H9 (cell line): ENCODE measurements around the gene POLR2H. TPM values are rescaled to one million over a fixed set of nuclear protein-coding genes. Genes with fewer than 3 reads are reported as not detected.

Experiments used
- DNase-seq: peaks from one replicate; pipeline ENCODE4 v3.0.0-alpha.2; 2017
- H2AFZ ChIP-seq: one replicate; pipeline ENCODE4 v1.6.1; 2013; ENCODE audit warnings: mild to moderate bottlenecking, low read length, control low read depth, moderate library complexity
- H2AK5ac ChIP-seq: 2 replicates; pipeline ENCODE4 v1.6.1; 2013; ENCODE audit warnings: low read length, control low read depth, mixed read lengths; ENCODE audit not compliant: insufficient read length
- H2BK120ac ChIP-seq: one replicate; pipeline ENCODE4 v1.6.1; 2013; ENCODE audit warnings: low read depth, mild to moderate bottlenecking, low read length, control low read depth, inconsistent platforms; ENCODE audit not compliant: poor library complexity, severe bottlenecking
- H2BK12ac ChIP-seq: 2 replicates; pipeline ENCODE4 v1.6.1; 2013; ENCODE audit warnings: low read length, control low read depth, mixed read lengths, low read depth; ENCODE audit not compliant: insufficient read length
- H2BK15ac ChIP-seq: 2 replicates; pipeline ENCODE4 v1.6.1; 2013; ENCODE audit warnings: low read depth, low read length, control low read depth
- H2BK20ac ChIP-seq: one replicate; pipeline ENCODE4 v1.6.1; 2013; ENCODE audit warnings: low read depth, mild to moderate bottlenecking, low read length, control low read depth, inconsistent platforms; ENCODE audit not compliant: poor library complexity, severe bottlenecking
- H2BK5ac ChIP-seq: 2 replicates; pipeline ENCODE4 v1.6.1; 2013; ENCODE audit warnings: low read length, control low read depth, mixed read lengths; ENCODE audit not compliant: insufficient read length
- H3K14ac ChIP-seq: 2 replicates; pipeline ENCODE4 v1.6.1; 2013; ENCODE audit warnings: low read length, control low read depth; ENCODE audit not compliant: insufficient read depth
- H3K18ac ChIP-seq: 2 replicates; pipeline ENCODE4 v1.6.1; 2013; ENCODE audit warnings: low read depth, mild to moderate bottlenecking, mixed read lengths, low read length, control low read depth; ENCODE audit not compliant: insufficient read length
- H3K23ac ChIP-seq: 2 replicates; pipeline ENCODE4 v1.6.1; 2013; ENCODE audit warnings: low read length, control low read depth, mixed read lengths, low read depth; ENCODE audit not compliant: insufficient read length
- H3K23me2 ChIP-seq: 2 replicates; pipeline ENCODE4 v1.6.1; 2013; ENCODE audit warnings: low read depth, mild to moderate bottlenecking, mixed read lengths, low read length, control low read depth; ENCODE audit not compliant: insufficient read length, poor library complexity, severe bottlenecking
- H3K27ac ChIP-seq: 2 replicates; pipeline ENCODE4 v1.5.1; 2013; ENCODE audit warnings: low read length, control low read depth, mixed read lengths, low read depth; ENCODE audit not compliant: insufficient read length
- H3K27me3 ChIP-seq: 2 replicates; pipeline ENCODE4 v1.6.1; 2013; ENCODE audit warnings: low read length, control low read depth, inconsistent platforms; ENCODE audit not compliant: insufficient read depth
- H3K4ac ChIP-seq: 2 replicates; pipeline ENCODE4 v1.6.1; 2013; ENCODE audit warnings: low read depth, mild to moderate bottlenecking, control low read depth, inconsistent platforms, low read length, moderate library complexity
- H3K4me1 ChIP-seq: 2 replicates; pipeline ENCODE4 v1.6.1; 2013; ENCODE audit warnings: low read length, control low read depth, inconsistent platforms; ENCODE audit not compliant: insufficient read depth
- H3K4me2 ChIP-seq: 2 replicates; pipeline ENCODE4 v1.6.1; 2013; ENCODE audit warnings: low read length, control low read depth, mixed read lengths; ENCODE audit not compliant: insufficient read length, insufficient read depth
- H3K56ac ChIP-seq: 2 replicates; pipeline ENCODE4 v1.6.1; 2013; ENCODE audit warnings: low read depth, mild to moderate bottlenecking, mixed read lengths, low read length, control low read depth; ENCODE audit not compliant: insufficient read length
- H3K79me1 ChIP-seq: 2 replicates; pipeline ENCODE4 v1.6.1; 2013; ENCODE audit warnings: low read depth, mild to moderate bottlenecking, moderate library complexity, low read length, control low read depth, inconsistent platforms; ENCODE audit not compliant: insufficient read depth, poor library complexity, severe bottlenecking
- H3K79me2 ChIP-seq: 2 replicates; pipeline ENCODE4 v1.6.1; 2013; ENCODE audit warnings: low read length, control low read depth, inconsistent platforms; ENCODE audit not compliant: insufficient read depth
- H3K9ac ChIP-seq: 2 replicates; pipeline ENCODE4 v1.6.1; 2013; ENCODE audit warnings: low read length, control low read depth, mixed read lengths; ENCODE audit not compliant: insufficient read length; ENCODE audit errors: extremely low read depth
- H3K9me3 ChIP-seq: one replicate; pipeline ENCODE4 v1.6.1; 2013; ENCODE audit warnings: low read depth, low read length, inconsistent platforms; ENCODE audit not compliant: control insufficient read depth
- H3T11ph ChIP-seq: one replicate; pipeline ENCODE4 v1.6.1; 2013; ENCODE audit warnings: mild to moderate bottlenecking, low read length, control low read depth, inconsistent platforms
- H4K20me1 ChIP-seq: one replicate; pipeline ENCODE4 v1.6.1; 2013; ENCODE audit not compliant: control insufficient read depth, insufficient read length, insufficient read depth
- H4K5ac ChIP-seq: 2 replicates; pipeline ENCODE4 v1.6.1; 2013; ENCODE audit warnings: low read depth, mild to moderate bottlenecking, mixed read lengths, low read length, control low read depth; ENCODE audit not compliant: insufficient read length
- H4K8ac ChIP-seq: replicated peaks from 2 replicates; pipeline ENCODE4 v1.6.1; 2013; ENCODE audit warnings: low read length, control low read depth, mixed read lengths, low read depth; ENCODE audit not compliant: insufficient read length
- H4K91ac ChIP-seq: 2 replicates; pipeline ENCODE4 v1.6.1; 2013; ENCODE audit warnings: low read depth, mild to moderate bottlenecking, moderate library complexity, mixed read lengths, low read length, control low read depth; ENCODE audit not compliant: insufficient read length
- H3K27ac Mint-ChIP-seq, 3 experiments: 2 replicates in 2 of 3; 3 replicates in 1 of 3; pipeline ENCODE4 v1.8.0; 2020 to 2021; ENCODE audit warnings: mixed read lengths in 3 of 3, mild to moderate bottlenecking in 1 of 3, moderate library complexity in 1 of 3
- H3K27me3 Mint-ChIP-seq: 2 replicates; pipeline ENCODE4 v1.8.0; 2021; ENCODE audit warnings: low read depth, mild to moderate bottlenecking, moderate library complexity, mixed read lengths
- H3K36me3 Mint-ChIP-seq, 3 experiments: 2 replicates in 2 of 3; 3 replicates in 1 of 3; pipeline ENCODE4 v1.8.0; 2020 to 2021; ENCODE audit warnings: low read depth in 3 of 3, mixed read lengths in 3 of 3; ENCODE audit not compliant: insufficient read depth in 1 of 3
- H3K4me1 Mint-ChIP-seq, 2 experiments: 2 replicates each; pipeline ENCODE4 v1.8.0; 2020; ENCODE audit warnings: mixed read lengths in 2 of 2
- H3K4me3 Mint-ChIP-seq, 2 experiments: 2 replicates in 1 of 2; 3 replicates in 1 of 2; pipeline ENCODE4 v1.8.0; 2020 to 2021; ENCODE audit warnings: mild to moderate bottlenecking in 2 of 2, mixed read lengths in 2 of 2, moderate library complexity in 1 of 2
- H3K9me3 Mint-ChIP-seq, 2 experiments: 2 replicates in 1 of 2; 3 replicates in 1 of 2; pipeline ENCODE4 v1.8.0; 2020; ENCODE audit warnings: mild to moderate bottlenecking in 2 of 2, mixed read lengths in 2 of 2, moderate library complexity in 1 of 2
- CTCF ChIP-seq: fragments of 200-600 bp; sonication (generic); conservative IDR thresholded peaks from 3 replicates; pipeline ENCODE4 v1.8.0; 2021; ENCODE audit warnings: antibody characterized with exemption, mild to moderate bottlenecking
- WGBS: extraction: QIAGEN DNeasy Blood & Tissue Kit; methylation state at CpG from one replicate; pipeline ENCODE4 v1.1.7; 2013; ENCODE audit warnings: missing lambda C conversion rate, low lambda C conversion rate, mixed read lengths; ENCODE audit not compliant: insufficient read length; ENCODE audit errors: extremely low coverage; 5-methylcytosine and 5-hydroxymethylcytosine counted together
- total RNA-seq: library from RNA; stranded (reverse); gene quantifications from 2 replicates; pipeline ENCODE4 v1.2.1, GENCODE V29; 2021

Gene POLR2H
- total RNA-seq, 1 experiment from 2014 or later, result 115 TPM

- peaks cover 5 to 7% of the 10 kb centered on the region in 2 experiments; a peak in 3 of 4 replicates for H3K4me1 Mint-ChIP-seq
- H3K18ac ChIP-seq, result no peak overlapping the region
- no peaks in the 10 kb centered on the region for H3K9me3 Mint-ChIP-seq
- H3K27ac ChIP-seq, result no peak overlapping the region
- H2BK5ac ChIP-seq, result no peak overlapping the region
- no peak overlapping the region for H3K4ac ChIP-seq
- no peaks in the 10 kb centered on the region; the same call in none of the 2 replicates for H3K27me3 Mint-ChIP-seq
- no peak overlapping the region for H4K5ac ChIP-seq
- no peak overlapping the region for H4K91ac ChIP-seq
- no CpG with 5 or more reads among the region's 8 CpGs for WGBS
- no peak overlapping the region for H3K56ac ChIP-seq
- H3K4me3 Mint-ChIP-seq, result no peak overlapping the region
- H3K4me2 ChIP-seq, result no peak overlapping the region
- H3K23ac ChIP-seq, result no peak overlapping the region
- no peak overlapping the region for H3K14ac ChIP-seq
- no peak overlapping the region for H2AK5ac ChIP-seq
- no peaks in the 10 kb centered on the region for H3K27me3 ChIP-seq
- no peaks in the 10 kb centered on the region for H3K4me1 ChIP-seq
- no peaks in the 10 kb centered on the region for H3K9me3 ChIP-seq
- no peak overlapping the region for H2AFZ ChIP-seq
- H3T11ph ChIP-seq, result no peak overlapping the region
- H2BK12ac ChIP-seq, result no peak overlapping the region
- peaks cover 4% of the 10 kb centered on the region; the same call in 1 of the 2 replicates for H3K79me2 ChIP-seq
- peaks cover 6% of the 10 kb centered on the region for H3K79me1 ChIP-seq
- no peak overlapping the region for H3K9ac ChIP-seq
- no peaks in the 10 kb centered on the region for H3K23me2 ChIP-seq
- H2BK120ac ChIP-seq, result no peak overlapping the region
- H4K8ac ChIP-seq, result no peak overlapping the region
- DNase-seq, result no peak
- H3K27ac Mint-ChIP-seq, result no peak overlapping the region
- TF ChIP-seq CTCF, result no peak
- no peak overlapping the region for H2BK20ac ChIP-seq
- H2BK15ac ChIP-seq, result no peak overlapping the region
- H4K20me1 ChIP-seq, result no peaks in the 10 kb centered on the region
- peaks cover 84 to 99% (median 95%) of the 10 kb centered on the region in 3 experiments for H3K36me3 Mint-ChIP-seq
Measured at GRCh38 chr3:184323696-184324095, 37.8 kb upstream of the POLR2H start.
